ENCODE measurements around the gene NEK8. TPM values are rescaled to one million over a fixed set of nuclear protein-coding genes. Genes with fewer than 3 reads are reported as not detected.
A peak's percentile ranks its signal among the peaks of the same experiment; 100 is the strongest.

Gene NEK8
- total and polyA plus RNA-seq, 9 of the 15 experiments (the other 6 are each of a cell fraction or from before 2014, with no cell fraction given) = 0.98 to 16.6 (median 4.6) TPM

DNA sequence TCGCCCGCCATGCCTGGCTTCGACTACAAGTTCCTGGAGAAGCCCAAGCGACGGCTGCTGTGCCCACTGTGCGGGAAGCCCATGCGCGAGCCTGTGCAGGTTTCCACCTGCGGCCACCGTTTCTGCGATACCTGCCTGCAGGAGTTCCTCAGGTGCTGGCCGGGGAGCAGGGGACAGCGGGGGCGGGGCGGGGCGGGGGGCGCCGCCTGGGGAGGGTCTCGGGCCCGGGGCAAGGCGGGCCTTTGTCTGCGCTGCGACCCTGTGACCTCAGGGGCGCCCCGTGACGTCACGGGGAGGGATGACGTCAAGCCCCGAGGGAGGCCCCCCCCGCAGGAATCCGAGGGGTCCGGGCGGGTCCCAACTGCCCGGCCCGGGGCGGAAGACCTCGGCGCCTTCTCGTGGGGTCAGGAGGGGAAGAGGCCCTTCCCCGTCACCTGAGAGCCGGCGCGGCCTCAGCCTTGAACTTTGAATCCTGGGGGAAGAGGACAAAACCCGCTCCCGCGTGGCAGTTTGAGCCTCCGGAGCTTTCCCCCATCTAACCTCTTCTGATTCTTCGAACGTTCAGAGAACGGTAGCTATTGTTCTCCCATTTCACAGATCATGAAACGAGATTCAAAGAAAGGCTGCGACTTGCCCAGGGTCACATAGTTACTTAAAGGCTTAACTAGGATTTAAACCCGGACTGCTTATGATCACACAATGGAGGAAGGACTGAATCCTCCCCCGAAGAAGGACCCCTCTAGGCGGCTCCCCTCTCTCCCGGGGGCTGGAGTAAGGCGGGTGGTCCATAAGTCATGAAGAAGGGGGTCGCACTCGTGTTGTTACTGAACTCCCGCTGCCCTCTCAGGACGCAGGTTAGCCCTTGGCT lies 15.8 kb downstream of the NEK8 start (continued):
- TF ChIP-seq, protein P1, sequence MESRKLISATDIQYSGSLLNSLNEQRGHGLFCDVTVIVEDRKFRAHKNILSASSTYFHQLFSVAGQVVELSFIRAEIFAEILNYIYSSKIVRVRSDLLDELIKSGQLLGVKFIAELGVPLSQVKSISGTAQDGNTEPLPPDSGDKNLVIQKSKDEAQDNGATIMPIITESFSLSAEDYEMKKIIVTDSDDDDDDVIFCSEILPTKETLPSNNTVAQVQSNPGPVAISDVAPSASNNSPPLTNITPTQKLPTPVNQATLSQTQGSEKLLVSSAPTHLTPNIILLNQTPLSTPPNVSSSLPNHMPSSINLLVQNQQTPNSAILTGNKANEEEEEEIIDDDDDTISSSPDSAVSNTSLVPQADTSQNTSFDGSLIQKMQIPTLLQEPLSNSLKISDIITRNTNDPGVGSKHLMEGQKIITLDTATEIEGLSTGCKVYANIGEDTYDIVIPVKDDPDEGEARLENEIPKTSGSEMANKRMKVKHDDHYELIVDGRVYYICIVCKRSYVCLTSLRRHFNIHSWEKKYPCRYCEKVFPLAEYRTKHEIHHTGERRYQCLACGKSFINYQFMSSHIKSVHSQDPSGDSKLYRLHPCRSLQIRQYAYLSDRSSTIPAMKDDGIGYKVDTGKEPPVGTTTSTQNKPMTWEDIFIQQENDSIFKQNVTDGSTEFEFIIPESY (CRISPR knock-in tag; IDR thresholded peaks at IDR 0.05) = peak; percentile 67
- peak; percentile 80 for TF ChIP-seq PHF8 (IDR thresholded peaks at IDR 0.05; ENCODE audit: borderline replicate concordance, low read length)
- TF ChIP-seq TARDBP (IDR thresholded peaks at IDR 0.05) = peak; percentile 92
- no peak for TF ChIP-seq OTX1 (CRISPR knock-in tag; IDR thresholded peaks at IDR 0.05)
- 0 out of 2 replicates have a peak, but pooled peaks have one; percentile 5 for TF ChIP-seq ARID2 (IDR thresholded peaks at IDR 0.05)
- peak; percentile 15; the same call in 1 of the 2 replicates for TF ChIP-seq MXI1 (IDR thresholded peaks at IDR 0.05; ENCODE audit: low read depth, low read length)
- no peak for TF ChIP-seq SLC30A9 (CRISPR knock-in tag; IDR thresholded peaks at IDR 0.05)
- peak; percentile 90 for TF ChIP-seq NBN (IDR thresholded peaks at IDR 0.05; ENCODE audit: low read depth)
- TF ChIP-seq RB1 (IDR thresholded peaks at IDR 0.05; ENCODE audit: low read depth) = peak; percentile 18
- peak; percentile 90 for TF ChIP-seq ZBTB12 (CRISPR knock-in tag; IDR thresholded peaks at IDR 0.05)
- 0 out of 2 replicates have a peak, but pooled peaks have one; percentile 6 for TF ChIP-seq ZFP1 (CRISPR knock-in tag; IDR thresholded peaks at IDR 0.05)
- peak; percentile 29 for TF ChIP-seq NEUROD1 (IDR thresholded peaks at IDR 0.05; ENCODE audit: borderline replicate concordance, low read depth, low read length, partially characterized antibody)
- TF ChIP-seq MTA3 (IDR thresholded peaks at IDR 0.05; ENCODE audit: borderline replicate concordance) = peak; percentile 98
- TF ChIP-seq, protein P2, sequence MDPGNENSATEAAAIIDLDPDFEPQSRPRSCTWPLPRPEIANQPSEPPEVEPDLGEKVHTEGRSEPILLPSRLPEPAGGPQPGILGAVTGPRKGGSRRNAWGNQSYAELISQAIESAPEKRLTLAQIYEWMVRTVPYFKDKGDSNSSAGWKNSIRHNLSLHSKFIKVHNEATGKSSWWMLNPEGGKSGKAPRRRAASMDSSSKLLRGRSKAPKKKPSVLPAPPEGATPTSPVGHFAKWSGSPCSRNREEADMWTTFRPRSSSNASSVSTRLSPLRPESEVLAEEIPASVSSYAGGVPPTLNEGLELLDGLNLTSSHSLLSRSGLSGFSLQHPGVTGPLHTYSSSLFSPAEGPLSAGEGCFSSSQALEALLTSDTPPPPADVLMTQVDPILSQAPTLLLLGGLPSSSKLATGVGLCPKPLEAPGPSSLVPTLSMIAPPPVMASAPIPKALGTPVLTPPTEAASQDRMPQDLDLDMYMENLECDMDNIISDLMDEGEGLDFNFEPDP (CRISPR knock-in tag; IDR thresholded peaks at IDR 0.05) = peak; percentile 60; the same call in 1 of the 2 replicates
- peak; percentile 96 for TF ChIP-seq CREB1 (IDR thresholded peaks at IDR 0.05)
- peak; percentile 95 for TF ChIP-seq CREB1 (CRISPR knock-in tag; IDR thresholded peaks at IDR 0.05)
- TF ChIP-seq ZNF449 (CRISPR knock-in tag; IDR thresholded peaks at IDR 0.05) = peak; percentile 71; the same call in 1 of the 2 replicates
- TF ChIP-seq, protein P3, sequence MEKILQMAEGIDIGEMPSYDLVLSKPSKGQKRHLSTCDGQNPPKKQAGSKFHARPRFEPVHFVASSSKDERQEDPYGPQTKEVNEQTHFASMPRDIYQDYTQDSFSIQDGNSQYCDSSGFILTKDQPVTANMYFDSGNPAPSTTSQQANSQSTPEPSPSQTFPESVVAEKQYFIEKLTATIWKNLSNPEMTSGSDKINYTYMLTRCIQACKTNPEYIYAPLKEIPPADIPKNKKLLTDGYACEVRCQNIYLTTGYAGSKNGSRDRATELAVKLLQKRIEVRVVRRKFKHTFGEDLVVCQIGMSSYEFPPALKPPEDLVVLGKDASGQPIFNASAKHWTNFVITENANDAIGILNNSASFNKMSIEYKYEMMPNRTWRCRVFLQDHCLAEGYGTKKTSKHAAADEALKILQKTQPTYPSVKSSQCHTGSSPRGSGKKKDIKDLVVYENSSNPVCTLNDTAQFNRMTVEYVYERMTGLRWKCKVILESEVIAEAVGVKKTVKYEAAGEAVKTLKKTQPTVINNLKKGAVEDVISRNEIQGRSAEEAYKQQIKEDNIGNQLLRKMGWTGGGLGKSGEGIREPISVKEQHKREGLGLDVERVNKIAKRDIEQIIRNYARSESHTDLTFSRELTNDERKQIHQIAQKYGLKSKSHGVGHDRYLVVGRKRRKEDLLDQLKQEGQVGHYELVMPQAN (IDR thresholded peaks at IDR 0.05; ENCODE audit: borderline replicate concordance) = no peak

All from K562 (cell line).